Ureter (tissue), 1 donor: ENCODE measurements around the gene CSTPP1. TPM values are rescaled to one million over a fixed set of nuclear protein-coding genes. Genes with fewer than 3 reads are reported as not detected.

Experiments
- DNase-seq: peaks from one replicate; pipeline ENCODE4 v3.0.0-alpha.2; 2020; ENCODE audit warnings: low spot score
- total RNA-seq: library from RNA; stranded (reverse); gene quantifications from one replicate; pipeline ENCODE4 v1.2.4, GENCODE V29; 2023
- donor health status: DM: yes; HTN: yes; CAD: no.

CSTPP1 gene
- total RNA-seq, 1 donor from 2014 or later: 43.0 TPM

- DNase-seq: no peak
Measured at GRCh38 chr11:47132490-47132889, 195.9 kb downstream of the CSTPP1 start.

GRCh38 chr11:47132981-47133380 is 196.4 kb downstream of the CSTPP1 start:
- DNase-seq: no peak

- DNase-seq: no peak
Measured at GRCh38 chr11:47136327-47136726, 199.8 kb downstream of the CSTPP1 start.

- no peak for DNase-seq
Measured at GRCh38 chr11:47136921-47137320, 200.4 kb downstream of the CSTPP1 start.

GRCh38 chr11:47137476-47137875 is 200.9 kb downstream of the CSTPP1 start:
- no peak for DNase-seq

GRCh38 chr11:47139878-47140277 is 203.3 kb downstream of the CSTPP1 start:
- no peak for DNase-seq

- DNase-seq: no peak
Measured at GRCh38 chr11:47143322-47143721, 206.8 kb downstream of the CSTPP1 start.

- no peak for DNase-seq
Measured at GRCh38 chr11:47144541-47144940, 208.0 kb downstream of the CSTPP1 start.

GRCh38 chr11:47147250-47147649 is 210.7 kb downstream of the CSTPP1 start:
- no peak for DNase-seq

- DNase-seq: no peak
Measured at GRCh38 chr11:47147681-47148080, 211.1 kb downstream of the CSTPP1 start.

GRCh38 chr11:47148270-47148669 is 211.7 kb downstream of the CSTPP1 start:
- DNase-seq: no peak

- no peak for DNase-seq
Measured at GRCh38 chr11:47148903-47149531, 212.5 kb downstream of the CSTPP1 start.

GRCh38 chr11:47149782-47150181 is 213.2 kb downstream of the CSTPP1 start:
- DNase-seq: no peak

- no peak for DNase-seq
Measured at GRCh38 chr11:47152126-47152952, 215.8 kb downstream of the CSTPP1 start.

- peak; percentile 78 for DNase-seq
Measured at GRCh38 chr11:47152953-47153950, 216.7 kb downstream of the CSTPP1 start.

- DNase-seq: no peak
Measured at GRCh38 chr11:47154616-47155570, 218.3 kb downstream of the CSTPP1 start.

GRCh38 chr11:47155879-47156278 is 219.3 kb downstream of the CSTPP1 start:
- no peak for DNase-seq

- no peak for DNase-seq
Measured at GRCh38 chr11:47156333-47156732, 219.8 kb downstream of the CSTPP1 start.

- DNase-seq: no peak
Measured at GRCh38 chr11:47156951-47157350, 220.4 kb downstream of the CSTPP1 start.

GRCh38 chr11:47157805-47158204 is 221.2 kb downstream of the CSTPP1 start:
- no peak for DNase-seq

- no peak for DNase-seq
Measured at GRCh38 chr11:47158242-47158641, 221.7 kb downstream of the CSTPP1 start.
